SK-N-MC (cell line): ENCODE data around the gene CREBRF.

Experiments used
- EZH2 ChIP-seq: fragments of 200-600 bp; sonication (generic); IDR thresholded peaks from one replicate; pipeline ENCODE4 v1.6.1; 2017; ENCODE audit warnings: antibody characterized with exemption
- POLR2AphosphoS5 ChIP-seq: IDR thresholded peaks from 2 replicates; pipeline ENCODE4 v1.6.1; 2012; ENCODE audit warnings: mild to moderate bottlenecking, low read depth, low read length, borderline replicate concordance

DNA sequence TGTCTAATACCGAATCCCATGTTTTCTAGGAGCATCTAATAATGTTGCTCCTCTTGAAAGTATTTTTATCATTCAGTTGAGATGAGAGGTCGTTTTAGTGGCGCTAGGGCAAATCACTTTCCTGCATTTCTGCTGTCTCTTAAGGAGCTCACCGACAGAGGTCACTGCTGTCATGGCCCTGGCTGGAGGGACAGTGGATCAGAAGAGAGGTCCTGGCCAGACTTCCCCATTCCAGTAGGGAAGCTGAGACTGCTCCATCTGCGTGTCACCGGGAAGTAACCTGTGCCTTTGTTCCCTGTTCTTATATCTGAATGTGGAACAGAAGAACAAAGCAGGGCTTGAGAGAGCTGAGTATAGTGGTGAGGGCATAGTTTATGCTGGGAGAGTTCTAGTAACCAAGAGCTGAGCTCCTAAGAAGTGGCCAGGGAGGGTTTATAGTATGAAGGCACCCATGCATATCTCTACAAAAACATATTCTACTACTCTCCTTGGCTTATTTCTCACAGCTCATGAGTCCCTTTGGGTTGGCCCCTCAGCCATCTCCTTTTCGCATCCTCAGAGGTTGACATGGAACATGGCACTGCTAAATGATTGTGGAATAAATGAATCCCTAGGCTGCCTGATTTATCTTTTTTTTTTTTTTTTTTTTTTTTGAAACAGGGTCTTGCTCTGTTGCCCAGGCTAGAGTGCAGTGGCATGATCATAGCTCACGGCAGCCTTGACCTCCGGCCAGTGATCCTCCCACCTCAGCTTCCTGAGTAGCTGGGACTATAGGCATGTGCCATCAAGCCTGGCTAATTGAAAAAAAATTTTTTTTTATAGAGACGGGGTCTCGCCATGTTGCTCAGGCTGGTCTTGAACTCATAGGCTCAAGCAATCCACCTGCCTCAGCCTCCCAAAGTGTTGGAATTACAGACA is 45.3 kb upstream of the CREBRF start:
- TF ChIP-seq POLR2AphosphoS5 (no peak), EZH2 (no peak)
